ENCODE data around the gene MCC. TPM values are rescaled to one million over a fixed set of nuclear protein-coding genes. Genes with fewer than 3 reads are reported as not detected.

Gene MCC
- total RNA-seq, 1 donor from 2014 or later = 26.9 TPM

DNA sequence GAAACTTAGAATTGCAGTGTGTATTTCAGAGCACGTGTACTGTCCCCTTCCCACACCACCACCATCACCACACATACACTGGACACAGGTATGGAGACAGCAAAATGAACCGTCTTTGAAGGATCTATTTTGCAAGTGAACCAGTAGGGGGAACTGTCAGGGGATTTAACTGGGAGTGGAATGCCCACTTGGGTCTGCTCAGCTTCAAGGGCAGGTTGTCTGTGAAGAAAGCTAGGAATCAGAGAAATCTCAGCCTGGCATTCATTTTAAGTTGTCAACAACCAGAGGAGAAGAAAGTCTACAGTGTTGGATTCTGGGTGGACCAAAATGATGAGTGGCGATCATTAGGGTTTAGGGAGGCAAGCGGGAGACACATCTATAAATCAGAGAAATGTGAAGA, 364.6 kb downstream of the MCC start:
- no peak for DNase-seq (ENCODE audit: low read depth)
- peaks cover 3% of the 10 kb centered on the region for H3K9me3 Mint-ChIP-seq (ENCODE audit: unreplicated experiment)
- H3K4me1 ChIP-seq (ENCODE audit: insufficient read depth, low read length) = no peaks in the 10 kb centered on the region

DNA sequence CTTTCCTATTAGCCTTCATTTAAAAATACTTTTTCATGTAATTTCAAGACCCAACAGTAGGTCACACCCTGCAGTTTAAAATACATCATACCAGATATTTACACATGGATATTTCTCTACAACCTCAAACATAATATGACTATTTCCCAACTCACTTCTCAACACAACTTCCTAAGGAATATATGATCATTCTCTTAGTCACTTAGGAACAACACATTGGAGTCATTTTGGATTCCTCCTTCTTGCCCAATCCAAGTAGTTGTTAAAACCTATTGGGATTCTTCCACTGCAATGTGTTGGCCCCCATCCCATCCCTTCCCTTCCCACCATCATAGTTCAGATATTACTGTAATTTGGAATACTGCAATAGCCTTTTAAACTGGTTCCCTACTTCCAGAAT, 366.2 kb downstream of the MCC start:
- Histone ChIP-seq H2AFZ (ENCODE audit: low read depth, low read length) (no peak overlapping the region), H3K4me1 (ENCODE audit: insufficient read depth, low read length) (no peaks in the 10 kb centered on the region), H3K9ac (ENCODE audit: low read length) (no peak overlapping the region), H3K27me3 (ENCODE audit: insufficient read depth, low read length) (no peaks in the 10 kb centered on the region), H3K36me3 (ENCODE audit: insufficient read depth, low read length) (no peaks in the 10 kb centered on the region), H3K4me2 (ENCODE audit: low read length) (no peak overlapping the region), H4K20me1 (ENCODE audit: insufficient read depth, low read length) (peaks cover 29% of the 10 kb centered on the region), H3K9me3 (ENCODE audit: insufficient read depth, low read depth, low read length) (no peaks in the 10 kb centered on the region), H3K4me3 (ENCODE audit: insufficient read depth, low read depth, low read length) (no peak overlapping the region), H3K27ac (ENCODE audit: low read depth, low read length) (no peak overlapping the region), H3K79me2 (ENCODE audit: insufficient read depth, low read length) (no peaks in the 10 kb centered on the region)
- no peaks in the 10 kb centered on the region for H3K36me3 Mint-ChIP-seq (ENCODE audit: low read depth, unreplicated experiment)
- peaks cover 3% of the 10 kb centered on the region for H3K9me3 Mint-ChIP-seq (ENCODE audit: unreplicated experiment)
- DNase-seq (ENCODE audit: low read depth) = peak; percentile 69
- H3K4me1 Mint-ChIP-seq (ENCODE audit: low read depth, unreplicated experiment) = peaks cover 10% of the 10 kb centered on the region
- no peak for FAIRE-seq
- no peak overlapping the region for H3K27ac Mint-ChIP-seq (ENCODE audit: unreplicated experiment)
- no peak overlapping the region for H3K4me3 Mint-ChIP-seq (ENCODE audit: unreplicated experiment)
- TF ChIP-seq EZH2 (IDR thresholded peaks at IDR 0.05; ENCODE audit: insufficient read depth, low read length) = no peak
- TF ChIP-seq, protein P1, sequence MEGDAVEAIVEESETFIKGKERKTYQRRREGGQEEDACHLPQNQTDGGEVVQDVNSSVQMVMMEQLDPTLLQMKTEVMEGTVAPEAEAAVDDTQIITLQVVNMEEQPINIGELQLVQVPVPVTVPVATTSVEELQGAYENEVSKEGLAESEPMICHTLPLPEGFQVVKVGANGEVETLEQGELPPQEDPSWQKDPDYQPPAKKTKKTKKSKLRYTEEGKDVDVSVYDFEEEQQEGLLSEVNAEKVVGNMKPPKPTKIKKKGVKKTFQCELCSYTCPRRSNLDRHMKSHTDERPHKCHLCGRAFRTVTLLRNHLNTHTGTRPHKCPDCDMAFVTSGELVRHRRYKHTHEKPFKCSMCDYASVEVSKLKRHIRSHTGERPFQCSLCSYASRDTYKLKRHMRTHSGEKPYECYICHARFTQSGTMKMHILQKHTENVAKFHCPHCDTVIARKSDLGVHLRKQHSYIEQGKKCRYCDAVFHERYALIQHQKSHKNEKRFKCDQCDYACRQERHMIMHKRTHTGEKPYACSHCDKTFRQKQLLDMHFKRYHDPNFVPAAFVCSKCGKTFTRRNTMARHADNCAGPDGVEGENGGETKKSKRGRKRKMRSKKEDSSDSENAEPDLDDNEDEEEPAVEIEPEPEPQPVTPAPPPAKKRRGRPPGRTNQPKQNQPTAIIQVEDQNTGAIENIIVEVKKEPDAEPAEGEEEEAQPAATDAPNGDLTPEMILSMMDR (IDR thresholded peaks at IDR 0.05; ENCODE audit: insufficient read depth, low read depth, low read length) = no peak
- no peaks in the 10 kb centered on the region for H3K27me3 Mint-ChIP-seq (ENCODE audit: low read depth, unreplicated experiment)

More for the DNA sequence above, 364.6 kb downstream of the MCC start:
- no peaks in the 10 kb centered on the region for H3K36me3 ChIP-seq (ENCODE audit: insufficient read depth, low read length)
- no peak overlapping the region for H3K4me3 ChIP-seq (ENCODE audit: insufficient read depth, low read depth, low read length)
- no peaks in the 10 kb centered on the region for H3K9me3 ChIP-seq (ENCODE audit: insufficient read depth, low read depth, low read length)
- no peak overlapping the region for H2AFZ ChIP-seq (ENCODE audit: low read depth, low read length)
- H3K4me2 ChIP-seq (ENCODE audit: low read length) = no peak overlapping the region
- no peak overlapping the region for H3K4me3 Mint-ChIP-seq (ENCODE audit: unreplicated experiment)
- peaks cover 5% of the 10 kb centered on the region for H3K36me3 Mint-ChIP-seq (ENCODE audit: low read depth, unreplicated experiment)
- no peak overlapping the region for H3K27ac Mint-ChIP-seq (ENCODE audit: unreplicated experiment)
- H3K27me3 Mint-ChIP-seq (ENCODE audit: low read depth, unreplicated experiment) = no peaks in the 10 kb centered on the region
- no peak overlapping the region for H3K27ac ChIP-seq (ENCODE audit: low read depth, low read length)
- no peak overlapping the region for H3K9ac ChIP-seq (ENCODE audit: low read length)
- H4K20me1 ChIP-seq (ENCODE audit: insufficient read depth, low read length) = peaks cover 23% of the 10 kb centered on the region
- no peaks in the 10 kb centered on the region for H3K27me3 ChIP-seq (ENCODE audit: insufficient read depth, low read length)
- peaks cover 10% of the 10 kb centered on the region for H3K4me1 Mint-ChIP-seq (ENCODE audit: low read depth, unreplicated experiment)
- FAIRE-seq = no peak
- no peak for TF ChIP-seq EZH2 (IDR thresholded peaks at IDR 0.05; ENCODE audit: insufficient read depth, low read length)
- TF ChIP-seq, protein P1 (IDR thresholded peaks at IDR 0.05; ENCODE audit: insufficient read depth, low read depth, low read length) = peak; percentile 16
- H3K79me2 ChIP-seq (ENCODE audit: insufficient read depth, low read length) = no peaks in the 10 kb centered on the region

DNA sequence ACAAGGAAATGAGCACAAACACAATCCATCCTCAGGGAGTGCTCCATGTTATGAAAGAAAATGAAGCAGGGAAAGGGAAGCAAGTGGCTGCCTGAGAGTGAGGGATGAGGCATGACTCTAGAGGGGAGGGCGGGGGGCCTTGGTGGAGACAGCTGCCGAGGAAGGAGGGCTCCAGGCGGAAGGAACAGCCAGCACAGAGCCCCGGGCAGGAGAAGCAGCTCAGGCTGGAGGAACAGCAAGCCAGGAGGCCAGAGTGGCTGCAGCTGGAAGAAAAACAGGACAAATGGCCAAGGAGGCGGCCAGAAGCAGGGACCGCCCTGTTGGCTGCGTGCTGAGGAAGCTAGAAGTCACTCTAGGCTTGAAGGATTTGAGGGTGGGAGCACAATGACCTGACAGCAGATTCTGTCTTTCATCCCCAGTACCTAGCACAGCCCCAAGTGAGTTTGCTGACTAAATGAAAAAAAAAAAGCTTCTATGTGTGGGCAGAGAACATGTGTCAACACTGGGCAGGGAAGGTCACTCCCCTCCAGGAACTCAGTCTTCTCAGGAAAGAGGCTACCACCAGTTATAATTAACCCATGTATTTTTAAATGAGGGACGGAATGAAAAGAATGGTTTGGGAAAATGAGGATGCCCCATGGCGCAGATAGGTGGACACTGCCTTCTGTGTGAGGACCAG, 368.9 kb downstream of the MCC start:
- FAIRE-seq = no peak
- Histone ChIP-seq H3K27me3 (ENCODE audit: insufficient read depth, low read length) (no peaks in the 10 kb centered on the region), H3K27ac (ENCODE audit: low read depth, low read length) (no peak overlapping the region), H3K9ac (ENCODE audit: low read length) (no peak overlapping the region), H3K9me3 (ENCODE audit: insufficient read depth, low read depth, low read length) (no peaks in the 10 kb centered on the region), H2AFZ (ENCODE audit: low read depth, low read length) (no peak overlapping the region), H3K36me3 (ENCODE audit: insufficient read depth, low read length) (no peaks in the 10 kb centered on the region), H3K4me2 (ENCODE audit: low read length) (no peak overlapping the region), H3K79me2 (ENCODE audit: insufficient read depth, low read length) (no peaks in the 10 kb centered on the region), H4K20me1 (ENCODE audit: insufficient read depth, low read length) (peaks cover 9% of the 10 kb centered on the region), H3K4me3 (ENCODE audit: insufficient read depth, low read depth, low read length) (no peak overlapping the region), H3K4me1 (ENCODE audit: insufficient read depth, low read length) (no peaks in the 10 kb centered on the region)
- no peak for DNase-seq (ENCODE audit: low read depth)
- H3K36me3 Mint-ChIP-seq (ENCODE audit: low read depth, unreplicated experiment) = peaks cover 16% of the 10 kb centered on the region
- H3K27ac Mint-ChIP-seq (ENCODE audit: unreplicated experiment) = no peak overlapping the region
- peaks cover 10% of the 10 kb centered on the region for H3K4me1 Mint-ChIP-seq (ENCODE audit: low read depth, unreplicated experiment)
- TF ChIP-seq EZH2 (IDR thresholded peaks at IDR 0.05; ENCODE audit: insufficient read depth, low read length) = no peak
- TF ChIP-seq, protein P1 (IDR thresholded peaks at IDR 0.05; ENCODE audit: insufficient read depth, low read depth, low read length) = no peak
- H3K27me3 Mint-ChIP-seq (ENCODE audit: low read depth, unreplicated experiment) = no peaks in the 10 kb centered on the region
- H3K9me3 Mint-ChIP-seq (ENCODE audit: unreplicated experiment) = peaks cover 3% of the 10 kb centered on the region
- H3K4me3 Mint-ChIP-seq (ENCODE audit: unreplicated experiment) = no peak overlapping the region
